ENCODE data around the gene KRT35. TPM values are rescaled to one million over a fixed set of nuclear protein-coding genes. Genes with fewer than 3 reads are reported as not detected.

KRT35 gene
- total RNA-seq, 2 donors from 2014 or later = not detected

DNA sequence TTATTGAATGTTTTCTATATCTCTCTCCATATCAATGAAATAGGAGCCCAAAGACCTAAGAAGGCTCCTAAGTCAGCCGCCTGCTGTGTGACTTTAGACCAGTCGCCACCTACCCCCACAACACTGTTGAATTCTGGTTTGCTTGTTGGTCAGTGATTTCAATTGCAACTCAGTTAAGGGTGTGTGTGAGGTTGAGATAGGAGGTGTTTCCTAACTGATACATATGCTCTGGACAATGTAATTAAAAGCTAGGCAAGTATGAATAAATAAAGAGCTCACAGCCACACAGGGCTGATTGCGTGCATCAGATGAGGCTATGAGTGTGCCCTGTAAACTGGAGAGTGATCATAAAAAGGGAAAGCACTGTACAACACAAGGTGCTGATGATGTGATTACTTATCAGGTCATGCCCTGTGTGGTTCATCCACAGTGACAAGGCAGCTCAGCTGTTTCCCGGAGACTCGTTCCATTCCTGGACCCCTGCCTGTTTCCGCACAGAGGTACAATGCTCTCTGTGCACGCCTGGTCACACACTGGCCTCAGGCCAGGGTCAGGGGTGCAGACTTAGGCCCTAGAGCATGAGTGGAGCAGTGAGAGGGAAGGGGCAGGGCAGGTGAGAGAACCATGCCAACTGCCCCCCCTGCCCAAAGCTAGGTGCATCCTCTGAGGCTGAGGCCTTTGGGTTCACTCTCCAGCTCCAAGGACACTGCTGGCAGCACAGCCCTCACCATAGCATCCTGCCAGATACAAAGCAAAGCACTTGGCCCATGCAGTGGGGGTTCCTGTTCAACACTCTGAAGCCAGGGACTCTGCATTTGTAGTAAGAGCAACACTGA lies 3.3 kb upstream of the KRT35 start:
- WGBS, 2 experiments (ENCODE audit: insufficient coverage in 1 of 2, insufficient read length in 1 of 2) = 62 to 83% methylated on average over 3 to 7 of the region's 7 CpGs
- no peaks in the 10 kb centered on the region for H3K9me3 Mint-ChIP-seq
- H3K27me3 Mint-ChIP-seq (ENCODE audit: insufficient read depth) = peaks cover 23% of the 10 kb centered on the region

DNA sequence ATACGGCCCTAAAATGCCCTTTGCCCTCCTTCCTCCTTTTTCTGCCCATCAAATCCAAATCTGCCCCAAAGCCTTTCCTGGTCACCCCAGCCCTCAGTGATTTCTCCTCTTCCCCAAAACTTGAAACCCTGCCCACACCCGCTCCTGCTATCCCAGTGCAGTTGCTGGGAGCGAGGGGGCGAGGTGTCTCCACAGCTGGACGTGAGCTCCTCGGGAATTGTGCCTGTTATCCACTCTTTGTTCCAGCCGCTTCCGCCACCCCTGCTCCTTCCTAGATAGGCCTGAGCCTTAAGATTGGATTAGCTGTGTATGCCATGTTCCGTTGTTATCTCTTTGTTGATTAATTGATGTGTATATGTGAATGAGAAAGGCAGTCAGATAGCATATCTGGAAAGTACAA lies 2.6 kb upstream of the KRT35 start:
- Histone ChIP-seq H3K27me3 (ENCODE audit: control insufficient read depth, insufficient read depth, low read length, poor library complexity, severe bottlenecking) (no peaks in the 10 kb centered on the region), H3K4me3 (ENCODE audit: low read length) (no peak overlapping the region), H3K9me3 (ENCODE audit: control insufficient read depth, low read length) (no peaks in the 10 kb centered on the region), H3K36me3 (ENCODE audit: control insufficient read depth, insufficient read depth, low read length) (no peaks in the 10 kb centered on the region), H3K27ac (ENCODE audit: low read depth, low read length) (no peak overlapping the region), H3K4me1 (ENCODE audit: control insufficient read depth, insufficient read depth, low read length) (peaks cover 7% of the 10 kb centered on the region), H3K9ac (ENCODE audit: extremely low read depth, low read length, poor library complexity, severe bottlenecking) (no peak overlapping the region)
- DNase-seq = peak; percentile 70
- H3K27me3 Mint-ChIP-seq (ENCODE audit: insufficient read depth) = peaks cover 24% of the 10 kb centered on the region
- no peak overlapping the region for H3K4me3 Mint-ChIP-seq
- no peaks in the 10 kb centered on the region for H3K36me3 Mint-ChIP-seq (ENCODE audit: low read depth)
- 69 to 71% methylated on average over 1 to 9 of the region's 9 CpGs for WGBS, 2 experiments (ENCODE audit: insufficient coverage in 1 of 2, insufficient read length in 1 of 2)
- TF ChIP-seq, protein P1, sequence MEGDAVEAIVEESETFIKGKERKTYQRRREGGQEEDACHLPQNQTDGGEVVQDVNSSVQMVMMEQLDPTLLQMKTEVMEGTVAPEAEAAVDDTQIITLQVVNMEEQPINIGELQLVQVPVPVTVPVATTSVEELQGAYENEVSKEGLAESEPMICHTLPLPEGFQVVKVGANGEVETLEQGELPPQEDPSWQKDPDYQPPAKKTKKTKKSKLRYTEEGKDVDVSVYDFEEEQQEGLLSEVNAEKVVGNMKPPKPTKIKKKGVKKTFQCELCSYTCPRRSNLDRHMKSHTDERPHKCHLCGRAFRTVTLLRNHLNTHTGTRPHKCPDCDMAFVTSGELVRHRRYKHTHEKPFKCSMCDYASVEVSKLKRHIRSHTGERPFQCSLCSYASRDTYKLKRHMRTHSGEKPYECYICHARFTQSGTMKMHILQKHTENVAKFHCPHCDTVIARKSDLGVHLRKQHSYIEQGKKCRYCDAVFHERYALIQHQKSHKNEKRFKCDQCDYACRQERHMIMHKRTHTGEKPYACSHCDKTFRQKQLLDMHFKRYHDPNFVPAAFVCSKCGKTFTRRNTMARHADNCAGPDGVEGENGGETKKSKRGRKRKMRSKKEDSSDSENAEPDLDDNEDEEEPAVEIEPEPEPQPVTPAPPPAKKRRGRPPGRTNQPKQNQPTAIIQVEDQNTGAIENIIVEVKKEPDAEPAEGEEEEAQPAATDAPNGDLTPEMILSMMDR (conservative IDR thresholded peaks at IDR 0.05) = no peak
- no peaks in the 10 kb centered on the region for H3K9me3 Mint-ChIP-seq
- H3K27ac Mint-ChIP-seq = peak overlapping the region; percentile 40
- H3K4me1 Mint-ChIP-seq = peaks cover 10% of the 10 kb centered on the region

More for the DNA sequence above, 3.3 kb upstream of the KRT35 start:
- Histone ChIP-seq H3K27ac (ENCODE audit: low read depth, low read length) (no peak overlapping the region), H3K9ac (ENCODE audit: extremely low read depth, low read length, poor library complexity, severe bottlenecking) (no peak overlapping the region), H3K27me3 (ENCODE audit: control insufficient read depth, insufficient read depth, low read length, poor library complexity, severe bottlenecking) (no peaks in the 10 kb centered on the region), H3K4me1 (ENCODE audit: control insufficient read depth, insufficient read depth, low read length) (peaks cover 7% of the 10 kb centered on the region), H3K9me3 (ENCODE audit: control insufficient read depth, low read length) (no peaks in the 10 kb centered on the region), H3K4me3 (ENCODE audit: low read length) (no peak overlapping the region), H3K36me3 (ENCODE audit: control insufficient read depth, insufficient read depth, low read length) (no peaks in the 10 kb centered on the region)
- no peak overlapping the region for H3K27ac Mint-ChIP-seq
- H3K36me3 Mint-ChIP-seq (ENCODE audit: low read depth) = no peaks in the 10 kb centered on the region
- TF ChIP-seq, protein P1 (conservative IDR thresholded peaks at IDR 0.05) = no peak
- no peak for DNase-seq
- H3K4me3 Mint-ChIP-seq = no peak overlapping the region
- H3K4me1 Mint-ChIP-seq = peaks cover 10% of the 10 kb centered on the region

DNA sequence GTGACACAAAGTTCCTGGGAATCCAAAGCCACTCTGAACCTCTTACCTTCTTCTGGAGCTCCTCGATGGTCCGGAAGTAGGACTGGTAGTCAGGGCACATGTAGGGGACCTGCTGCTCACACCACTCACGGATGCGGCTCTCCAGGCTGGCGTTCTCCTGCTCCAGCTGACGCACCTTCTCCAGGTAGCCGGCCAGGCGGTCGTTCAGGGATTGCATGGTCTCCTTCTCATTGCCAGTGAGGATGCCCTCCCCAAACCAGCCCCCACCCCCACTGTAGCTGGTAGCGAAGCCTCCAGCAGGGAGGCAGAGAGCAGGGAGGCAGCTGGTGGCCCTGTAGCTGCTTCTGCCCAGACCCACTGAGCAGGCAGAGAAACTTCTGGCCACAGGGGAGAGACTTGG lies 370 bp downstream of the KRT35 start:
- Mint-ChIP-seq H3K4me1 (peaks cover 10% of the 10 kb centered on the region), H3K27ac (no peak overlapping the region), H3K36me3 (ENCODE audit: low read depth) (no peaks in the 10 kb centered on the region), H3K4me3 (no peak overlapping the region), H3K27me3 (ENCODE audit: insufficient read depth) (peaks cover 6% of the 10 kb centered on the region), H3K9me3 (no peaks in the 10 kb centered on the region)
- TF ChIP-seq, protein P1 (conservative IDR thresholded peaks at IDR 0.05) = no peak
- Histone ChIP-seq H3K4me1 (ENCODE audit: control insufficient read depth, insufficient read depth, low read length) (peaks cover 7% of the 10 kb centered on the region), H3K9ac (ENCODE audit: extremely low read depth, low read length, poor library complexity, severe bottlenecking) (no peak overlapping the region), H3K27me3 (ENCODE audit: control insufficient read depth, insufficient read depth, low read length, poor library complexity, severe bottlenecking) (no peaks in the 10 kb centered on the region), H3K36me3 (ENCODE audit: control insufficient read depth, insufficient read depth, low read length) (no peaks in the 10 kb centered on the region), H3K9me3 (ENCODE audit: control insufficient read depth, low read length) (no peaks in the 10 kb centered on the region), H3K27ac (ENCODE audit: low read depth, low read length) (no peak overlapping the region), H3K4me3 (ENCODE audit: low read length) (no peak overlapping the region)
- DNase-seq = no peak
- 93 to 94% methylated on average over 3 to 10 of the region's 10 CpGs for WGBS, 2 experiments (ENCODE audit: insufficient coverage in 1 of 2, insufficient read length in 1 of 2)
